Liver (tissue), 3 donors: Measurements from ENCODE around the gene CHN1.

Experiments used
- CTCF ChIP-seq: fragments of 150-350 bp; IDR thresholded peaks from 2 replicates; pipeline ENCODE4 v1.5.1; 2017; ENCODE audit warnings: improper control_type of control experiment, low read depth, low read length; ENCODE audit not compliant: missing input control
- EGR1 ChIP-seq, 2 donors: IDR thresholded peaks; 2 replicates each; pipeline ENCODE4 v1.6.1; 2016 to 2018; ENCODE audit warnings: antibody characterized with exemption in 2 of 2, low read depth in 2 of 2
- FOXA1 ChIP-seq: IDR thresholded peaks from 2 replicates; pipeline ENCODE4 v1.6.1; 2016; ENCODE audit warnings: antibody characterized with exemption
- FOXA2 ChIP-seq: IDR thresholded peaks from 2 replicates; pipeline ENCODE4 v1.6.1; 2016; ENCODE audit warnings: antibody characterized with exemption
- GABPA ChIP-seq, 2 donors: IDR thresholded peaks in 1 of 2; conservative IDR thresholded peaks in 1 of 2; 2 replicates each; pipeline ENCODE4 v1.6.1; 2016; ENCODE audit warnings: antibody characterized with exemption in 2 of 2, mild to moderate bottlenecking in 1 of 2, moderate library complexity in 1 of 2
- JUND ChIP-seq, 2 donors: IDR thresholded peaks; 2 replicates each; pipeline ENCODE4 v1.6.1; 2016; ENCODE audit warnings: antibody characterized with exemption in 2 of 2
- MAX ChIP-seq: IDR thresholded peaks from 2 replicates; pipeline ENCODE4 v1.6.1; 2016; ENCODE audit warnings: antibody characterized with exemption
- RAD21 ChIP-seq, 2 donors: IDR thresholded peaks; 2 replicates each; pipeline ENCODE4 v1.6.1; 2016; ENCODE audit warnings: antibody characterized with exemption in 2 of 2, mild to moderate bottlenecking in 2 of 2
- REST ChIP-seq: IDR thresholded peaks from 2 replicates; pipeline ENCODE4 v1.6.1; 2016; ENCODE audit warnings: antibody characterized with exemption, mild to moderate bottlenecking
- SP1 ChIP-seq: IDR thresholded peaks from 2 replicates; pipeline ENCODE4 v1.6.1; 2018; ENCODE audit warnings: antibody characterized with exemption, mild to moderate bottlenecking
- TAF1 ChIP-seq: conservative IDR thresholded peaks from 2 replicates; pipeline ENCODE4 v1.6.1; 2016; ENCODE audit warnings: antibody characterized with exemption, mild to moderate bottlenecking
- YY1 ChIP-seq: IDR thresholded peaks from 2 replicates; pipeline ENCODE4 v1.6.1; 2016; ENCODE audit warnings: antibody characterized with exemption, mild to moderate bottlenecking
- ZBTB33 ChIP-seq: IDR thresholded peaks from 2 replicates; pipeline ENCODE4 v1.6.1; 2016; ENCODE audit warnings: antibody characterized with exemption
- donor health status: healthy.
- donor health status: healthy.

GRCh38 chr2:174873471-174873870, 131.7 kb downstream of the CHN1 start:
- no peak for TF ChIP-seq CTCF
- TF ChIP-seq EGR1 (IDR thresholded peaks at IDR 0.05; ENCODE audit: low read depth in 2 of 2) = no peak
- TF ChIP-seq REST = no peak
- TF ChIP-seq YY1 = no peak
- no peak for TF ChIP-seq TAF1
- no peak for TF ChIP-seq JUND (IDR thresholded peaks at IDR 0.05)
- TF ChIP-seq MAX = no peak
- no peak for TF ChIP-seq SP1
- no peak for TF ChIP-seq ZBTB33
- no peak for TF ChIP-seq GABPA (IDR thresholded peaks at IDR 0.05 in 1 of 2, conservative IDR thresholded peaks at IDR 0.05 in 1 of 2)
- no peak for TF ChIP-seq FOXA1
- no peak for TF ChIP-seq FOXA2
- no peak for TF ChIP-seq RAD21 (IDR thresholded peaks at IDR 0.05)
